Activated effector memory CD4-positive, alpha-beta T cell treated with anti-CD3 and anti-CD28 coated beads, Interleukin-2, amount 50 U/mL, for 16 hours (primary cell): ENCODE data around the gene MIER2.
A peak's percentile ranks its signal among the peaks of the same experiment; 100 is the strongest.
"Not testable (repeated sequence)": the region's sequence is repeated elsewhere in the genome, so short reads cannot be mapped to it uniquely, and the experiment has no call there.

ENCODE experiments used
- DNase-seq: peaks from one replicate; pipeline ENCODE4 v3.0.0-alpha.2; 2020

MIER2 gene, protein sequence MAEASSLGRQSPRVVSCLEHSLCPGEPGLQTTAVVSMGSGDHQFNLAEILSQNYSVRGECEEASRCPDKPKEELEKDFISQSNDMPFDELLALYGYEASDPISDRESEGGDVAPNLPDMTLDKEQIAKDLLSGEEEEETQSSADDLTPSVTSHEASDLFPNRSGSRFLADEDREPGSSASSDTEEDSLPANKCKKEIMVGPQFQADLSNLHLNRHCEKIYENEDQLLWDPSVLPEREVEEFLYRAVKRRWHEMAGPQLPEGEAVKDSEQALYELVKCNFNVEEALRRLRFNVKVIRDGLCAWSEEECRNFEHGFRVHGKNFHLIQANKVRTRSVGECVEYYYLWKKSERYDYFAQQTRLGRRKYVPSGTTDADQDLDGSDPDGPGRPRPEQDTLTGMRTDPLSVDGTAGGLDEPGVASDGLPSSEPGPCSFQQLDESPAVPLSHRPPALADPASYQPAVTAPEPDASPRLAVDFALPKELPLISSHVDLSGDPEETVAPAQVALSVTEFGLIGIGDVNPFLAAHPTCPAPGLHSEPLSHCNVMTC

DNA sequence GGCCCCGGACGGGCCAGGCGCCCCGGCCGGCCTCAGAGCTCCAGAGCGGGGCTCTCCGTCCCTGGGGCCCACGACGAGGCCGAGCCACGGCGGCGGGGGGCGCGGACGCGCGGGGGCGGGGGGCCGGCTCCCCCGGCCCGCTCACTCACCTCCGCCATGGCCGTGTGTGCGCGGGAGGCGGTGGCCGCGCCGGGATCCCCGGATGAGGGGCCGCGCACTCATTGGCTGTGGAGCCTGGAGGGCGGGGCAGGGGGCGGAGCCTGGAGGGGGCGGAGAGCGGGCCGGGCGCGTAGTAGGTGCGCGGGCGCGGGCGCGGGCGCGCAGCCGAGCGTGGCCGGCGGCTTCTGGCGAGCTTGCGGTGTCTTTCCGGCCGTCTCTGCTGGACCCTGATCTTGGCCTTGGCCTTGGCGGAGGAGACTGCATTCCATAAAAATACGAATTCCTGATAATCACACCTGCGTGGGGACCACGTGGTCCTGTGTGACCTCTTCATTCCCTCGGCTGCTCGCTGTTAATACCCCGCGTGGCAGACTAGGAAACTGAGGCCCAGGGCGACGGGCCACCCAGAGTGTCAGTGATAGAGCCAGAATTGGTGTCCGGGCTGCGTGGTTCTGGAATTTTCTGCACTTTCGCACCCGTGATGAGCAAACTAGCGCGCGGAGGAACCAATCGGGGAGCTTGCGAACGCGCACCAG, at the start of gene MIER2:
Gene MIER2 (minus strand): TSS at position 172 of the 695 bp plus-strand sequence. CDS start 14 bp downstream, at position 158.
- peak; percentile 97 for DNase-seq

DNA sequence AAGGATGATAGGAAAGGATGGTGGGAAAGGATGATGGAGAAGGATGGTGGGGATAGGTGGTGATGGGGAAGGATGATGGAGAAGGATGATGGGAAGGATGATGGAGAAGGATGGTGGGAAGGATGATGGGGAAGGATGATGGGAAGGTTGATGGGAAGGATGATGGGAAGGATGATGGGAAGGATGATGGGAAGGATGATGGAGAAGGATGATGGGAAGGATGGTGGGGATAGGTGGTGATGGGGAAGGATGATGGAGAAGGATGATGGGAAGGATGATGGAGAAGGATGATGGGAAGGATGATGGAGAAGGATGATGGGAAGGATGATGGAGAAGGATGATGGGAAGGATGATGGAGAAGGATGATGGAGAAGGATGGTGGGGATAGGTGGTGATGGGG, 49.0 kb upstream of the MIER2 start:
- not testable (repeated sequence) for DNase-seq

DNA sequence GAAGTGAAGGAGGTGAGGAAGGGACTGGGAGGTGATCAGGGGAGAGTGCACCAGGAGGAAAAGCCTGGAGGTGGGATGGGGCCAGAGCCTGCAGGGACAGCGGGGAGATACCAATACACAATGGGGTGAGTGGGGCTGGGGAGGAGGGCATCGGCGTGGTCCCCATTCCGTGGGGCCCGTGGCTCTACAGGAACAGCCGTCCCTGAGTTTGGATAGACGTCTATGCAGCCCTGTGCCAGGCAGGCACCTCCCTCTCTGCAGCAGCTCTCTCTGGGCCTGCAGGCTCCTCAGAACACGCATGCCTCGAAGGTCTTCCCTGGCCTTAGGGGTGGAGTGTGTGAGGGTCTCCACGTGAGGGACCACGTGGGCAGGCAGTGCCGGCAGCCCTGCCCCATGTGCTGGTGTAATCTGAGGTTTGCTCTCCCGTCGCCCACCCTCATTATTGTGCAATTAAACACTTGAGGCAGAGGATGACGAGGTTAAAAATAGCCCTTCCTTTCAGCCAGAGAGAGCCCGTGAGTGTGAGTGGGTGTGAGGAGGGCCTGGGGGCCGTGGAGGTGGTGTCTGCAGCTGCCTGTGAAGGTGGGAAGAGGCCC, 47.9 kb upstream of the MIER2 start:
- peak; percentile 22 for DNase-seq

DNA sequence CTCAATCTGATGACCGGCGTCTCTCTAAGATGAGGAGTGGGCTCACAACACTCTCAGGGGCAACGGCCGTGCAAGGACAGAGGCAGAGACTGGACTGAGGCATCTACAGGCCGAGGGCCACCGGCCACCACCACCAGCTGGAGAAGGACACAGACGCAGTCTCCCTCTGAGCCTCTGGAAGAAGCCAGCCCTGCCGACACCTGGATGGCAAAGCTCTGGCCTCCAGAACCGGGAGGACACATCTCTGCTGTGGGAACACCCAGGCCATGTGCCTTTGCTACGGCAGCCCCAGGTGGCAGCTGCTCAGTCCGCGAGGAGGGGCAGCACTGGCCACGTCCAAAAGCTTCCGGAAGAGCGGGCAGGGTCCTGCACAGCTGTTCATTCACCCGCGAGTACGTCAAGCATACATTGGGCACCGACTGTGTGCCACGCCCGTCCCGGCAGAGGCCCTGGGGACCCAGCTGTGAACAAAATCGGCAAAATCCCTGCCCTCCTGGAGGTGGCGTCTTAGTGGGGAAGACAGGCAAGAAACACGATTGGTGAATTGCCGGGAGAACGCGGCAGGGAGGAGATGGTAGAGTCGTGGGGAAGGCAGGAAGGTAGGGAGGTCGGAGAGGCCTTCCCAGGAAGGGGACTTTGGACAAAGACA, 47.3 kb upstream of the MIER2 start:
- DNase-seq, result peak; percentile 50

DNA sequence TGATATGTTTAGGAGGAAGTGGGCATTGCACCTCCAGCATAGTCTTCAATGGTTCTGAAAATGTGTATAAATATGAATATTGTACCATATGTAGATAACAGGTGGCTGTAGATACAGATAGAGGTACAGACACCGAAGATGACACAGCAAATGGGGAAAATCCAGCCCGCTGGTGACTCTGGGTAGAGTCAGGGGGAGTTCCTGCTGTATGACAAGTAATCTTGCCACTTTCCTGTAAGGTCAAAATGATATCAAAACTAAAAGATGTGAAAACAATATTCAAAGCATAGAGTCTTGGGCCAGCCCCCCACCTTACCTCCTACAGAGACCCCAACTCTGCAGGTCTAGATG, 46.6 kb upstream of the MIER2 start:
- peak; percentile 42 for DNase-seq

DNA sequence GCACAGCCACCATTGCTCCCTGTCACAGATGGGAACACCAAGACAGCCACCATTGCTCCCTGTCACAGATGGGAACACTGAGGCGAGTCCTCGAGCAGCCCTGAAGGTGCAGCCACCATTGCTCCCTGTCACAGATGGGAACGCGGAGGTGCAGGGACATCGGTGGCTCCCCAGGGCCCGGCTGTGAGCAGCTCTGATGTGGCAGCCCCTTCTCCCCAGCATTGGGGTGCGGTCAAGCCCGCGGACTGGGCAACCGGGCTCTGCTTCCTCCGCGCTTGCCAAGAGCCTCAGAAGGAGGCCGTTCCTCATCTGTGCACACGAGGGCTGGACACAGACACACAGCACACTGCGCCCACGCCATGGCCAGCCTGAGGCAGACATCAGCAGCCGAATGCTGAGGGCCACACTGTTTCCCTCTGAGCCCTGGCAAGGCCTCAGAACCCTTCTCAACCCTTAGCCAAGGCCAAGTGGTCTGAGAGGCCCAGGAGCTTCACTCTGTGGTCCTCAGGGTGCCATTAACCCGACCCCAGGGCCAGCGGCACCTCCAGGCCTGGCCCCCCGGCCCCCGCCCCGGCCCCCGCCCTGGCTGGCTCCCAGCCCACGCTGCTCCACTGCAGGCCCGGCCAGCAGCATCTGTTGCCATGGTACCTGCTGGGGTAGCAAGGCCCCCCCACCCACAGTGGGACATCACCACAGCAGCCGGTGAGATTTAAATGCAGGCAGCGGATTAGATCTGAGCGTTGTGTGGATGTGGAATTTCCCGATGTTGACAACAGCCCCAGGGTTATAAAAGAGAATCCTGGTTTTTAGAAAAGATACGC, 46.0 kb upstream of the MIER2 start:
- peak; percentile 41 for DNase-seq

DNA sequence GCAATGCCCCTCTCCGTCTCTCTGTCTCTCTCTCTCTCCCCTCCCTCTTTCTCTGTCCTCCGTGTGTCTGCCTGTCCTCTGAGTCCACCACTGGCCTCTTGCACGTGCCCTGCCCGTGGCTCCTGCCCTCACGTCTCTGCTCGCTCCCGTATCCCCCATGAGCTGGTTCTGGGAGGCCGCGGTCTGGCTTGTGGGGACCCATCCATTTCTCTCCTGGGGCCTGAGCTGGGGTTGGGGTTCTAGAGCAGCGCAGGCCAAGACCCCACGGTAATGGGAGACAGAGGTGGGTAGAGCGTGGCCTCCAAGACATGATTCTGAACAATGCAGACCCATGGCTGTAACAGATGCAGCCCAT, 45.3 kb upstream of the MIER2 start:
- DNase-seq, result peak; percentile 37

DNA sequence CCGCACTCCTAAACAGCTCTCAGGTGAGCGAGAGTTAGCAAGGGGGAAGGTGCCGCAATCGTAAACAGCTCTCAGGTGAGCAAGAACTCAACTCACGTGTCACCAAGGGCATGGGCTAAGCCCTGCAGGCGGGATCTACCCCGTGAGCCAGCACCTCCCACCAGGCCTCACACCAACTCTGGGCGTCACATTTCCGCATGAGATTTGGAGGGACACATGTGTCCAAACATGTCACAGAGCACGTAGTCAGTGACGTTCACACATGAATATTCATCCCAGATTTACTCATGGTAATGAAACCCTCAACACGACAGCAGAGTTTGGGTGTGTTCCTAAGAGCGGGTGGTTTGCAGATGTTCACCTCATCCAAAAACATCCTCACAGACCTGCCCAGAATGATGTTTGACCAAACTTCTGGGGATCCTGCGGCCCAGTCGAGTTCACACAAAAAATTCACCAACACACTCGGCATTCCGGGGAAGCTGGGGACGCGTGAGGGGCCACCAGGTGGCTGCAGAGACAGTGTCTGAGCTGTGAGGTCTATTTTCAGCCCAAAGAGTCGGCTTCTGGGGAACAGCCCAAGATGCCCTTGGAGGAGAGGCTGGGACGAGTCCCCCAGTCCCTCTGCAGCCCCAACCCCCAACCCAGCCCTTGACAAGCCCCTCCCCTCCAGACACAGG, 44.8 kb upstream of the MIER2 start:
- peak; percentile 46 for DNase-seq

DNA sequence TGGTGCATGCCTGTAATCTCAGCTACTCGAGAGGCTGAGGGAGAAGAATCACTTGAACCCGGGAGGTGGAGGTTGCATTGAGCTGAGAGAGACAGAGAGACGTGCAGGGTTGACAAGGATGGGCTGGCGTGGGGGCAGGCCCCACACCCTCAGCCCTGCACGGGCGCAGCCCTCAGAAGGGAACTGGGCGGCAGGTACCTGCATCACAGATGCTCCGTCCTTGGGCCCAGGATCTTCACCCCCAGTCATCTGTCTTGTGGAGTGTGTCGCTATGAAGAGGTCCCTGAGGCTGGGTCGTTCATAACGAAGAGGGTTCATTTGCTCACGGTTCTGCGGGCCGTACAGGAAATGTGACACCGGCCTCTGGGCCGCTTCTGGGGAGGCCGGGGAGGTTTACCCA, 44.1 kb upstream of the MIER2 start:
- DNase-seq, result peak; percentile 51

DNA sequence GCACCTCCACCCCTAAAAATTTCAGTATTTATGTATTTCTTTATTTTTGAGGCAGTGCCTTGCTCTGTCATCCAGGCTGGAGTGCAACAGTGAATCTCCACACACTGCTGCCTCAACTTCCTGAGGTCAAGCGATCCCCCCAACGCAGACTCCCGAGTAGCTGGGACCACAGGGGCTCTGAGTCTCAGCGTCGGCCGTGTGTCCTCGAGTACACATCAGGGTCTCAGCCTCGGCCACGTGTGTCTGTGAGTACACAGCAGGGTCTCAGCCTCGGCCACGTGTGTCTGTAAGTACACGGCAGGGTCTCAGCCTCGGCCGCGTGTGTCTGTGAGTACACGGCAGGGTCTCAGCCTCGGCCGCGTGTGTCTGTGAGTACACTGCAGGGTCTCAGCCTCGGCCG, 43.2 kb upstream of the MIER2 start:
- peak; percentile 34 for DNase-seq

DNA sequence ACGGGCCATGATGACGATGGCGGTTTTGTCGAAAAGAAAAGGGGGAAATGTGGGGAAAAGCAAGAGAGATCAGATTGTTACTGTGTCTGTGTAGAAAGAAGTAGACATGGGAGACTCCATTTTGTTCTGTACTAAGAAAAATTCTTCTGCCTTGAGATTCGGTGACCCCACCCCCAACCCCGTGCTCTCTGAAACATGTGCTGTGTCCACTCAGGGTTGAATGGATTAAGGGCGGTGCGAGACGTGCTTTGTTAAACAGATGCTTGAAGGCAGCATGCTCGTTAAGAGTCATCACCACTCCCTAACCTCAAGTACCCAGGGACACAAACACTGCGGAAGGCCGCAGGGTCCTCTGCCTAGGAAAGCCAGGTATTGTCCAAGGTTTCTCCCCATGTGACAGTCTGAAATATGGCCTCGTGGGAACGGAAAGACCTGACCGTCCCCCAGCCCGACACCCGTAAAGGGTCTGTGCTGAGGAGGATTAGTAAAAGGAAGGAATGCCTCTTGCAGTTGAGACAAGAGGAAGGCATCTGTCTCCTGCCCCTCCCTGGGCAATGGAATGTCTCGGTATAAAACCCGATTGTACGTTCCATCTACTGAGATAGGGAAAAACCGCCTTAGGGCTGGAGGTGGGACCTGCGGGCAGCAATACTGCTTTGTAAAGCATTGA, 42.2 kb upstream of the MIER2 start:
- not testable (repeated sequence) for DNase-seq

DNA sequence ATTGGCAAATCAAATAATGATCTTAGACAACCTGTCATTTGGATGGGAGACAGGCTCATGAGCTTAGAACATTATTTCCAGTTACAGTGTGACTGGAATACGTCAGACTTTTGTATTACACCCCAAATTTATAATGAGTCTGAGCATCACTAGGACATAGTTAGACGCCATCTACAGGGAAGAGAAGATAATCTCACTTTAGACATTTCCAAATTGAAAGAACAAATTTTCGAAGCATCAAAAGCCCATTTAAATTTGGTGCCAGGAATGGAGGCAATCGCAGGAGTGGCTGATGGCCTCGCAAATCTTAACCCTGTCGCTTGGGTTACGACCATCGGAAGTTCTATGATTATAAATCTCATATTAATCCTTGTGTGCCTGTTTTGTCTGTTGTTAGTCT, 41.6 kb upstream of the MIER2 start:
- DNase-seq, result not testable (repeated sequence)

DNA sequence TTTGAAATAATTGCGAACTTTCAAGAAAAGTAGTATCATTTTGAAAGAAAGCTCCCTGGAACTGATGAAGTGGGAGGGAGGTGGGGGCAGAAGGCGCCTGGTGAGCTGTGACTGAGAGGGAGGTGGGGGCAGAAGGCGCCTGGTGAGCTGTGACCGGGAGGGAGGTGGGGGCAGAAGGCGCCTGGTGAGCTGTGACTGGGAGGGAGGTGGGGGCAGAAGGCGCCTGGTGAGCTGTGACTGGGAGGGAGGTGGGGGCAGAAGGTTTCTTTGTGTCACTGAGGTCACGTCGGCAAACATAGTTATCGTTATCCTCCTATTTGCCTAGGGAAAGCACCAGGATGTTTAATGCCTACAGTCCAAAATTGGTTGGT, 40.2 kb upstream of the MIER2 start:
- peak; percentile 49 for DNase-seq

DNA sequence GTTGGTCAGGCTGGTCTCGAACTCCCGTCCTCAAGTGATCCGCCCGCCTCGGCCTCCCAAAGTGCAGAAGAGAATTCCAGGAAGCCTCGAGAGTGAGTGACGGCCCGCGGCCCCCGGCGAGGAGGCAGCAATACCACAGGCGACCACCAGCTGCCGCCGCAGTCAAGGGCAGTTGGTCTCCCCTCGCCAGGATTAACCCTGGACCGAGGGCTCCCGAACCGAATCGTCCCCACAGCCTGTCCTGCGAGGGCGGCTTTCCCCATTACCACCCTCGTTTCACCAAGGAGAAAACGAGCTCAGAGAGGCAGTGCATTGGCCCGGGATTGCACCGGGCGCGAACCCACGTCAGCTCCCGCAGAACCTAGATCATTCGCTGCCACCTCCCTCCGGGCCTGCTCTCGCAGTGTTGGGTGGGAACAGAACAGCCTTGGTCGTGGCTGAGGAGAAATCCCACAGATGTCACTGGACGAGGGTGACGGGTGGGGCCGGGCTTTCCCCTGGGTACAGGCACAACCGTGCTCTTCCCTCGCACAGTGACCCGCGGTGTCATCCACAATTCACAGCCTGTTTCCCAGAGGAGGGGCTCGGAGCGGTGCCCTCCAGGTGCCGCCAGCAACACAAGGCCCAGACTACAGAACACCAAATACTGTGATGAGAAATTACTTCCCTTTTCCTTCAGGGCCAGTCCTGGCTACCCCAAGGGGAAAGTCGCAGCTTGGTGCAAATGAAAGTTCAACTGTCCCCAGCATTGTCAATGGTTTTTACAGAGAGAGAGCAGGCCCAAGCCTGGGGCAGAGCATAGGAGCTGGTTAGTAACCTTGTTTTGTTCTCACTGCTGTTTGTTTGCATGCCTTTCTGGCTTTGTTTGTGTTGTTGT, 39.6 kb upstream of the MIER2 start:
- DNase-seq, result no peak

DNA sequence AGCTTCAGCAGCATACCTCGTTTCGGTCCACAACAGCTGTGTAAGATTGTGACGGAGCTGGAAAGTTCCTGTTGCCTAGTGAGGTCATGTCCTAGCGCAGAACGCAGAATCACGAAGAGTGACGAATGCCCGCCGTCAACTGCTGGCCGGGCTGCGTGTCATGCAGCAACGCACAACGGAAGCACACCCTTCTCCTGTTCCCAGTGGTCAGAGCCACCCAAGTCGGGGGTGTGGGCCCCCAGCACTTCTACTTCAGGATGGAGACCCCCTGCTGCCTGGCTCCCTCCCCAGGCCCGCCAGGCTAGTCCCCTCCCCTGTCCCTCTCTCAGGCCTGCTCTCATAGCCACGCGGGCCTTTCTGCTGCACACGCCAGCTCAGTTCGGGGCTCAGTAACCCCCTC, 38.4 kb upstream of the MIER2 start:
- no peak for DNase-seq

DNA sequence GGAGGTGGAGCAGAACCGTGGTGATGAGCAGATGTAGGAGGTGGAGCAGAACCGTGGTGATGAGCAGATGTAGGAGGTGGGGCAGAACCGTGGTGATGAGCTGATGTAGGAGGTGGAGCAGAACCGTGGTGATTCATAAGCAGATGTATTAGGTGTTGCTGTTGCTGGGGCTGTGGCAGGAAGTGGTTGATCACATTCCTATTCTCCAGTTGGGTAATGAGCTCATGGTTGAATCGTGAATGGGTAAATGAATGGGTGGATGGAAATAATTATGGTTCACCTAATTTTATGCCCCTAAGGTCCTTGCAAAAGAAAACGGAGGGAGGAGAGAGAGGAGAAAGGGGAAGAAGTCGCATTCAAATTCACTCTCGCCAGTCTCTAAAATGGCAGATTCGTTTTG, 38.0 kb upstream of the MIER2 start:
- peak; percentile 76 for DNase-seq

DNA sequence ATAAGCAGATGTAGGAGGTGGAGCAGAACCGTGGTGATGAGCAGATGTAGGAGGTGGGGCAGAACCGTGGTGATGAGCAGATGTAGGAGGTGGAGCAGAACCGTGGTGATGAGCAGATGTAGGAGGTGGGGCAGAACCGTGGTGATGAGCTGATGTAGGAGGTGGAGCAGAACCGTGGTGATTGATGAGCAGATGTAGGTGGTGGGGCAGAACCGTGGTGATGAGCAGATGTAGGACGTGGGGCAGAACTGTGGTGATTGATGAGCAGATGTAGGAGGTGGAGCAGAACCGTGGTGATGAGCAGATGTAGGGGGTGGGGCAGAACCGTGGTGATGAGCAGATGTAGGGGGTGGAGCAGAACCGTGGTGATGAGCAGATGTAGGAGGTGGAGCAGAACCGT, 37.3 kb upstream of the MIER2 start:
- DNase-seq, result not testable (repeated sequence)

DNA sequence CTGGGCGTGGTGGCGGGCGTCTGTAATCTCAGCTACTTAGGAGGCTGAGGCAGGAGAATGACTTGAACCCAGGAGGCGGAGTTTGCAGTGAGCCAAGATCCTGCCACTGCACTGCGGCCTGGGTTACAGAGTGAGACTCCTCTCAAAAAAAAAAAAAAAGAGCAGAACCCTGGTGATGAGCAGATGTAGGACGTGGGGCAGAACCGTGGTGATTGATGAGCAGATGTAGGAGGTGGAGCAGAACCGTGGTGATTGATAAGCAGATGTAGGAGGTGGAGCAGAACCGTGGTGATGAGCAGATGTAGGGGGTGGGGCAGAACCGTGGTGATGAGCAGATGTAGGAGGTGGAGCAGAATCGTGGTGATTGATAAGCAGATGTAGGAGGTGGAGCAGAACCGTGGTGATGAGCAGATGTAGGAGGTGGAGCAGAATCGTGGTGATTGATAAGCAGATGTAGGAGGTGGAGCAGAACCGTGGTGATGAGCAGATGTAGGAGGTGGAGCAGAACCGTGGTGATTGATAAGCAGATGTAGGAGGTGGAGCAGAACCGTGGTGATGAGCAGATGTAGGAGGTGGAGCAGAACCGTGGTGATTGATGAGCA, 36.1 kb upstream of the MIER2 start:
- not testable (repeated sequence) for DNase-seq

DNA sequence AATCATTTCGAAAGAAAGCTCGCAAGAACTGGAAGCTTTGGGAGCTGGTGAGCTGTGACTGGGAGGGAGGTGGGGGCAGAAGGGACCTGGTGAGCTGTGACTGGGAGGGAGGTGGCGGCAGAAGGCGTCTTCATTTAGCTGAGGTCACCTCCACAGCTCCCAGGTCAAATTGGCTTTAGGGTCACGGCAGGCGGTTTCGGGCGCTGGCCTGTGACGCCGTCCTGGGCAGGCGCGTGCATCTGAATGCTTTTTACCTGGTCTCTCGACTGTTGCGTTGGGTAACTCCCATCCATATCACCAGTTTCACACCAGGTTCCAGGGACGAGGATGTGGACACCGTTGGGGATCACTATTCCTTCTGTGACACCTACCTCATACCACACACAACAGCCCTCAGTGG, 35.2 kb upstream of the MIER2 start:
- no peak for DNase-seq

DNA sequence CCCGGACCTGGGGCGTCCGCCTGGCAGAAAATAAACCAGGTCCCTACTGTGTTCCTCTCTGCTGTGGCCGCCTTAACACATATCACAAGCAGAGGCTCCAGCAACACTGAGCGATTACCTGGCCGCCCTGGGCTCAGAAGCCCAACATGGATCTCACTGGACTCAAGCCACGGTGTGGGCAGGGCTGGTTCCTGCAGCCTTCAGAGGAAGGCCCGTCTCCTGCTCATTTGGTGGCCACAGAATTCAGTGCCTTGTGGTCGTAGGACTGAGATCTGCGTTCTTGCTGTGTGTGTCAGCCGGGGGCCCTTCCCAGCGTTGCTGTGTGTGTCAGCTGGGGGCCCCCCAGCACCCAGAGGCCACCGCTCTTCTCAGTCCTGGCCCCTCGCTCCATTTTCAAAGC, 34.1 kb upstream of the MIER2 start:
- no peak for DNase-seq
